GM10847 (cell line): ENCODE data around the gene MAB21L2.

Experiments used
- POLR2A ChIP-seq: IDR thresholded peaks from 2 replicates; pipeline ENCODE4 v1.6.1; 2011; ENCODE audit not compliant: insufficient read length; ENCODE audit errors: extremely low read depth

MAB21L2 gene

DNA sequence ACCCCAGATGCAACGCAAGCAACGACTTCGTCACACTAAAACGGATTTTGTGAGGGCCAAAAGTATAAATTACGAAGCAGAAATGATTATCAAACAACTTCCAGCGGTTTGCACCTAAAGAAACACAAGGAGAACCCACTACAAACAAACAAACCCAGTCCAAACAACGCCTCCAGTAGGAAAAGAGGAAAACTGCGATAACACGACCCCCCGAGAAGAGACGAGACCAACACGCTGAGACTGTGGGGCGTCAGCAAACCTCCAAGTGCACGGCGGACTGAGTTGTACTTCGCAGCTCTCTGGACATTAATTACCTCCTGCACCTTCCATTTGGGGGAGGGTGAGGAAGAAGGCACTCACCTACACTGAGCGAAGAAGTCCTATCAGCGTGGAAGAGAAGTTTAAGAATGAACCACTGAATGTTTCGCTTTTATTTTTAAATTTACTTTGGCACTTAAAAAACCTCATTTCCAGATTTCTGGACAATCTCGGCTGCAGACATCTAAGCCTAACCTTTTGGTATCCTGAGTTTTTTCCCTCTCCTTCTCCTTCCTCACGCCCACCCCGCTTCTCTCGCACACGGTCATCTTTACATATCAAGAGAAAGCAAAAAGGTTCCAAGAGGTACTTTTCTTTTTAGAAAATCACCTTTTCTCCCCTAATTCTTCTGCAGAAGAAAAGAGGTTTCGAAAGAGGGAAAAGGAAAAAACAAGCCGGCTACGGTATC, at the start of gene MAB21L2:
MAB21L2 (plus strand) TSS at position 6 of the 727 bp plus-strand sequence. CDS start 879 bp downstream, outside the sequence.
- no peak for TF ChIP-seq POLR2A

DNA sequence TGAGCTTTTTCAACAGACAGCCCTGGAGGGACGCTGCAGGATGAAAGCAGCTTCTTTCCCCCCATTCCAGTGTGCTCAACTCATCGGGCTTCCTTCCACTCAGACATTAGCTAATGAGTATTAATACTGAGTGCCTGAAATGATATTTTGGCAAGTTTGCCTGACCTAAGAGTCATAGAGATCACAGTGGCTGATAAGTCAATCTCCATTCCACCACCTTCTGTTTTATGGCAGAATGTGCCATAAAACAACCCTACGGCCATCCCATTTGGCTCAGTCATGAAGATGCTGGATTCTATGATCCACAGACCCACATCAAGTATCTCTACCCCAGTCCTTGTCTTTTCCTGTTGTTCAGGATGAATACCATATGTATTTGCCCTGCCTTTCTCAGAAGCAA, 48.3 kb upstream of the MAB21L2 start:
- no peak for TF ChIP-seq POLR2A

DNA sequence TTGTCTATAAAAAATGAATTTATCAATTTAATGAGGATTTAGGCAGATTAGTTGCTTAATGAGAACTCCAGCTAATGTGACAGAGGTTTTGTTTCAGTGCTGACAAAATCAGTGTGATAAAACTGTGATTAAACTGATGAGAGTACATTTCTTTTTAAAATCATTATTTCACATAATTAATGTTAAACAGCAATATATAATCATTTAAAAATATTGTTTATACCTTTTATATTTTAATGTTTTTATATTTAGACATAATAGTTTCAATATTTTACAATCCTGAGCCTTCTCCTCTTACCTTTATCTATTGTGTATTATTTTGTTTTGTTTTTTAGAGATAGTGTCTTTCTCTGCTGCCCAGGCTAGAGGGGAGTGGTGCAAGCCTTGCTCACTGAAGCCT, 47.1 kb upstream of the MAB21L2 start:
- no peak for TF ChIP-seq POLR2A

DNA sequence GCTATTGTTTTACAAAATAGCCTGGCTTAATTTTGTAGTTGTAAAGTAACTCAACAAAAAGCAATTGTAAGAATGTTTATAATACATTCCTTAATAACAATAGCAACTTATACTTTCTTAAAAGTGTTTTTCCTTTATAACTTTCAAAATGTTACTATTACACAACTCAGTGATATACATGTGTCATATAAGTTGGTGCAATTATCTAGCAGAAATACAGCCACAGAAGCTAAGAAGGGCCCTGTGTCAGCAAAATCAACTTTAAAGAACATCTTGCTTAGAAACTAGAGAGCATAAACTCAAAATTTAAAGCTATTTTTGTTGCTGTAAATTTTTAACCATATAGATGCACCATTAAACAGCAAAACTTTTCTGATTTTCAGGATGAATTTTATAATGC, 41.4 kb upstream of the MAB21L2 start:
- no peak for TF ChIP-seq POLR2A

DNA sequence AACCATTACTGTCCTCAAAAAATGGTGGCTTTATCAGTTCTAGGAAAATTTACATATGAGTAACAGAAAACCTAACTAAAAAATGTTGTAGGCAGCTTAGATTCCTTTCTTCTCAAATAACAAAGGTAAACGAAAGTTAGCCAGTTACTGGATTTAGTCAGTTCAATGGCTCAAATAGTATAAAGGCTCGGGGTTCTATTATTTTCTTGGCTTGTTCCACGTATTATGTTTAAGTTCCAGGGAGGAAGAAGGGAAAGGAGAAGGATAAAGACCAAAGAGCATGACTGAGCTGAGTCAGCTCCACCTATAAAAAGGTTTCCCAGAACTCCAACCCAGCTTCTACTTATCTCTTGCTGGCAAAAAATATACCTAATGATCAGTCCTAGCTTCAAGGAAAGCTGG, 41.0 kb upstream of the MAB21L2 start:
- TF ChIP-seq POLR2A: no peak

DNA sequence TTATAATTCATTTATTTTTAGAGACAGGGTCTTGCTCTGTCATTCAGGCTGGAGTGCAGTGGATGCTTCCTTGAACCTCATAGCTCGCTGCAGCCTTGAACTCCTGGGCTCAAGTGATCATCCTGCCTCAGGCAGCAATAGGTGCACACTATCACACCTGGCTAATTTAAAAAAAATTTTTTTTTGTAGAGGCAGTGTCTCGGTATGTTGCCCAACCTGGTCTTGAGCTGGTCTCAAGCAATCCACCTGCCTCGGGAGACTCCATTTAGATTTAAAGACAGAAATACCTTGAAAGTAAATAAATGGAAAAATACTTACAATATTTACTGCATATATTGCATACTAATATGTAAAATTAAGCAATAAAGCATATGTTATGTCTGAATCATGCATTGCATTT, 40.3 kb upstream of the MAB21L2 start:
- no peak for TF ChIP-seq POLR2A

DNA sequence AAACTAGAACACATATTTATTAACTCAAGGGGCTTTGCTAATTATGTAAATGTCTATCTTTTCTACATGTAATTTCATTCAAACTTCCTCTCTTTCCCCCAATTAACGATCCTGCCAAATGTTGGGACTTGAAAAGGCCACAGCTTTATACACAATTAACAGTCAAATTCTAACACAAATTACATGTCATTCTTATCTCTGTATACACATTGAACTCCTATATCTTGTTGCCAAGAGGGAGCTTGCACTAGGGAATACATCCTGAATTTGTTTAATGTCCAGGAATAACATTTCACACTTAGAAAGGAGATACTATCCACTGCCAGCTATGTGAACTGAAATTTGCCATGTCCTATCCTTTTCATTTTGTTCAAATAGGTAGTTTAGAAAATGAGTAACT, 38.9 kb upstream of the MAB21L2 start:
- TF ChIP-seq POLR2A: no peak

DNA sequence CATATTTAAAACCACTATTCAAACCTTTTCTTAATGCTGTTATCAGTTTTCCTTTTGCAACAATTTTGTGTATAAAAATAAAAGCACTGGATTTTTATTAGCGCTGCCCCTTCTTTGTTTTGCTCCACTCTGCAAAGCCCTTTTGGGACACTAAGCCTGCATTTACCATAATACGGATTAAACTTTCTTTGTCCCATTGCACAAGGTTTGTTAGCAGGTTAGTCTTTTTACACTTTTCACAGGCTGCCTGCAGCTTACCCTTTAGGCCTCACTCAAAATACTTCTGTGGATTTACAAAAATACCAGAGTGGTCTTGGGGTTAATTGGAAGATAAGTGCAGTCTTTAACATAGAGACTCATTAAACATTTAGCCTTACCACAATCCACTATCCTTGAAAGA, 35.7 kb upstream of the MAB21L2 start:
- no peak for TF ChIP-seq POLR2A

DNA sequence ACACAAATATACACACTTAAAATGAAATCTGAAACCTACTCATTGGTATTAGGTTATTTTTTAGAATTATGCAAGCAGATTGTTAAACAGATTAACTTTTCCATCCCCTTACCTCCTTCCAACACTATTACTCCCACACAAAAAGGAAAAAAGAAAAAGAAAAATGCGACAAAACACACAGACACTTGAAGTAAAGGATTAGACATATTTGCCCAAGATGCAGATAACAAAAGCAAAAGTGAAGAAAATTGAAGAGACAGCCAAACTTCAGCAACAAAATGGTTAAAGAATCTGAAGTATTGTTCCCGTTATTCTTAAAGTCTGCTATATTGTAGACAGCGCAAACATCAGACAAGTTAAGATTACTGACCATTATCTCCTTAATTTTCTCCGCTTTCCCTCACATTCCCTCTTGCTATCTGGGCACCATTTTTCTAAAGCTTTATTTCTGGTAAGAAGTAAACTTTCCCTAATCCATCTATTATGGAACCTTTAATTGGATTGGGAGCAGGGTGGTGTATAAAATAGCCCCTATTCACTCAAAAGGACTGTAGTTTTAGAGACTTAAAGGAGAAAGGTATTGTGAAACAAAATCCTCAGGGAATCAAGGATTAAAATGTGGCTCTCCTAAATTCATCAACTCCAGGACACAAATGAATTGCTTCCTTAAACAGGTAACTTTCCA, 34.7 kb upstream of the MAB21L2 start:
- no peak for TF ChIP-seq POLR2A

DNA sequence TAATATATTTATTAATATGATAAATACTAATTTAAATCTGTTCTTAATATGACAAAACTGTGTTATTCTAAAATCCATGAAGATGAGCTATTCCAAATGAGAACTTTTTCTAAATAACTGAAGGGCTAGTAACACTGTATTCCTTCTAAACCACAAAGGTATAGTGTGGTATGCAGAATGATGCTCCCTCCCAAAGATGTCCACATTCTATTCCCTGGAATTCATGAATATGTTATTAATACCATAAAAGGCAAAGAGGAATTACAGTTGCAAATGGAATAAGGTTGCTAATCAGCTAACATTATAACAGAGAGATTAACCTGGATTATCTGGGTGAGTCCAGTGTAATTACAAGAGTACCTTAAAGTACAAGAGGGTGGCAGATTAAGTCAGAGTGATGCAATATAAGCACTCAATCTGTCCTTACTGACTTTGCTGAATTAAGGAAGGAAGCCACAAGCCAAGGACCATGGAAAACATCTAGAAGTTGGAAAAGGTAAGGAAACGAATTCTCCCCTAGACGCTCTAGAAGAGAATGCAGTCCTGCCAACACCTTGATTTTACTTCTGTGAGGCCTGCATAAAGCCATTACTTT, 20.7 kb upstream of the MAB21L2 start:
- TF ChIP-seq POLR2A: no peak

DNA sequence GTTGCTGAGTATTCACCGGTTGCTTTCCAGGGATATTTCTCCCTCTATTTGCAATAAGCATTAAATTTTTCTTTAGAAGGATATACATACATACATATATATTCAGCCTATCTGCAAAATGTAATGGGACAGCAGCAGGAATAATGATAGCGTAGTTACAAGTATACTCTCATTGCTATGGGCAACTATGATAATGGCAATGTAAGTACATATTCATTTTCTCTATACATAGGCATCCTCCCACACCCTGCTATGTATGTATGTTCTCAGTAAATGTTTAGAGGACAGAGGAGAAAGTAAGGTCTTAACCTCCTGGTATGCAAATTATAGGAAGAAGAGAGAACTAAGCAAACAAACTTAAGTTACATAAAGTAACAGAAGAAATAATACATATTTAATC, 19.7 kb upstream of the MAB21L2 start:
- no peak for TF ChIP-seq POLR2A

DNA sequence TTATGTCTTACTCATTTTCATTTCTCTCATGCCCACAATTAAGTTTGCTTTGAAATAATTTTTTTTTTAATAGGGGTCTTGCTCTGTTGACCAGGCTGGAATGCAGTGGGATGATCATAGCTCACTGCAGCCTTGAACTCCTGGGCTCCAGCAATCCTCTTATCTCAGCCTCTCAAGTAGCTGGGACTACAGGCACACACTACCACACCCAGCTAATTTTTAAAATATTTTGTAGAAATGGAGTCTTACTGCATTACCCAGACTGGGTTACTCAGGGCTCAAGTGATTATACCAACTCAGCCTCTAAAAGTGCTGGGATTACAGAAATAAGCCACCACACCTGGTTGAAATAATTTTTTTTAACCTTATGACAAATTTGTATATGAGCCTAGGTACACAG, 19.2 kb upstream of the MAB21L2 start:
- no peak for TF ChIP-seq POLR2A

DNA sequence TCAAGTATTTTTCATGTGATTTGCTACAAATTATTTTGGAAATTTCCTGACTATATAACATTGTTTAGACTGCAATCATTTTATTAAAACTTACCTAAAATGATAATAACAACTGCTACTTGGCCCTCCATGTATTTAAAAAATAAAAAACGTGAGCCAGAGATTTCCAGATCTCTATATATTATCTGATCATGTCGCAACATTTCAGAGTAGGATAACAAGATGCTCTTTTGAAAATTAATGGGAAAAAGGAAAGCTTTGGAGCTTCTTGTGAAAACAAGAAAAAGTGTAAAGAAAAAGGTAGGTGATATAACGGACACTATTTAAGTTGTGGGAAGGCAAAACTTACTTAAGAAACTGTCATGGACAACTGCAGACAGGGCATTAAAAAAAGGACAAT, 14.9 kb upstream of the MAB21L2 start:
- no peak for TF ChIP-seq POLR2A

DNA sequence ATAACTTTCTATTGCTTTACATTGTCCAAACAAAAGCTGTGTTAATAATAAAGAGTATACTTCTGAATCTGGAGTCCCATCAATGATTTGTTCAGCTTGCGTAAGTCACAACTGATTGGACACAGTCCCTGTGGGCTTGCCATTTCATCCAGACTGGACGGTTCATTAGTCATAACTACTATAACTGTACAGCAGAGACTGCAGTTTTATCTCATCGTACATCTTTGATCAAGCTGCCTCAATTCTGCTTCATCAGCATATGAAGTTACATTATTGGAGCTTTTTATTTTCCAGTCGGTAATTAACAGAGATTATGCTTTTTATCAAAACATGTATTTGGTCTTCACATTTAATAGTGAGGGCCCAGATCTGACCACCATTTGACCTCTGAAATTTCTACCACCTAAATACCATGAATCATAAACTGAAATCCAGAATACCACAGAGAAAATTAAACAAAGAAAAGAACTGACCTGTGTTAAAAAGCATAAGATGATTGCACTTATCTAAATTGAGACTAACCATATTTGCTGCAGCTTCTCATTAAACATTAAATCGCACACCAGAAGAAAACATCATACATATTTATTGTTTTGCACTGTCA, 12.5 kb upstream of the MAB21L2 start:
- no peak for TF ChIP-seq POLR2A

DNA sequence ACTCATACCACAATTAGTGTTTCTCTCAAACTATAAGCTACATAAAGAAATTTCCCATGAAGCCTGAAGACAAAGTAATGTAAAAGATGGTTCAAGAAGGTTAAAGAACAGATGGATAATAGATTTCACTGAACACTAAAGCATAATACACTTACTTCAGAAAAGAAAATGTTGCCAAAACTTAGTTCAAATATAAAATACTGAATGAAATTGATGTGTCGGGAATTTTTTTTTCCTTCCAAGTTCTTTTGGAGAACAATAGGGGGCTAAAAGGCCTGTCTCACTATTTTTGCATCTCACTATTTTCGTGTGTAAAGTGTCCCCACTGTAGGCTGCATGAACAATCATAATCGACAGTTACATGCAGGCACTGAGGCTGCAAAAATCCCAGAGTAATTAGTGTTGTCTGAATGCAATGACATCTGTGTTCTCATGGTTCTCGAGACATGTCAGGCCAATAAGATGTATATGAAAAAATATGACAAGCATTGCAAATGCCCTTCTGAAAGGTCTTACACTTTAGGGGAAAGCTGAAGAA, 11.9 kb upstream of the MAB21L2 start:
- TF ChIP-seq POLR2A: no peak

DNA sequence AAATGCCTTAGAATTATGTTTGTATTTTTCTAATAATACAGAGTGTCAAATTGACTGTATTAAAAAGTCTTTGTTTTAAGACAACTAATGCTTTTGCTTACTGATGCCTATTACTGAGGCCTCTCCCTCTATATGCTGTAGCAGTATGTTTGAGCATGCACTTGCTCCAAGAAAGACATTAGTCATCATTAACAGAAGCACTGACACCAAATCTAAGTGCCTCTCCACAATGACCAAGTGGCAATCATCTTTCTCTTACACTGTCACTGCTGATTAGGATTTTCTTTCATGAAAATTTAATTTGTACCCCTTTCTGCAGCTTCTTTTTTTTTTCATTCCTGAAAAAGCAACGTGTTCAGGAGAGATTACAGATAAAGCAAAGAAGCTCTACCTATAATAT, 11.1 kb upstream of the MAB21L2 start:
- no peak for TF ChIP-seq POLR2A
